Activated CD8-positive, alpha-beta memory T cell treated with anti-CD3 and anti-CD28 coated beads for 4 hours (primary cell): ENCODE measurements around the gene TRMT1.

ENCODE experiments used
- DNase-seq, 2 donors: peaks; one replicate each; pipeline ENCODE4 v3.0.0-alpha.2; 2020; ENCODE audit warnings: low read depth in 2 of 2

TRMT1 gene

GRCh38 chr19:13122980-13123957, 6.7 kb upstream of the TRMT1 start:
- no peak for DNase-seq

DNA sequence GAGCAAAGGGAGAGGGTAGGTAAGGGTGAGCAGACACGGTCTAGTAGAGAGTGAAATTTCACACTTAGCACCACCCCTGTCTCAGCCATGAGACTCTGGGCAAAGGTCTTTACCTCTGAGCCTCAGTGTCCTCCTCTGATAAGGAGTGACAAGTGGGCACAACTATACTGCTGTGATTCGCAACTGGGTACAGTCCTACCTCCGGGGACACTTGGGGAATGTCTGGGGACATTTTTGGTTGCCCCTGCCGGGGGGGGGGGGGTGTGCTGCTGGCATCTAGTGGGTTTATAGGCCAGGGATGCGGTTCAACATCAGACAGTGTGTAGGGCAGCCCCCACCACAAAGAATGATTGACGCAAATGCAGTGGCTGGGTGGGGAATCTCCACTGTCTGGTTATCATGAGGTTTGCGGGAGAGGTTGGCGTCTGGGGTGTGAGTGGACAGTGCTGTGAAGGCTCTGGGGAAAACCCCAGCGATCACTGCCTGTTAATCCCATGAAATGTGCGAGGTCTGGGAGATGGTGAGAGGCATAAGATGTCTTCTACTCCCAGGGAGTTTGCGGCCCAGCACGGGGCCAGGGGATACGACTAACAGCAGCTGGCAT, 5.8 kb upstream of the TRMT1 start:
- no peak for DNase-seq

DNA sequence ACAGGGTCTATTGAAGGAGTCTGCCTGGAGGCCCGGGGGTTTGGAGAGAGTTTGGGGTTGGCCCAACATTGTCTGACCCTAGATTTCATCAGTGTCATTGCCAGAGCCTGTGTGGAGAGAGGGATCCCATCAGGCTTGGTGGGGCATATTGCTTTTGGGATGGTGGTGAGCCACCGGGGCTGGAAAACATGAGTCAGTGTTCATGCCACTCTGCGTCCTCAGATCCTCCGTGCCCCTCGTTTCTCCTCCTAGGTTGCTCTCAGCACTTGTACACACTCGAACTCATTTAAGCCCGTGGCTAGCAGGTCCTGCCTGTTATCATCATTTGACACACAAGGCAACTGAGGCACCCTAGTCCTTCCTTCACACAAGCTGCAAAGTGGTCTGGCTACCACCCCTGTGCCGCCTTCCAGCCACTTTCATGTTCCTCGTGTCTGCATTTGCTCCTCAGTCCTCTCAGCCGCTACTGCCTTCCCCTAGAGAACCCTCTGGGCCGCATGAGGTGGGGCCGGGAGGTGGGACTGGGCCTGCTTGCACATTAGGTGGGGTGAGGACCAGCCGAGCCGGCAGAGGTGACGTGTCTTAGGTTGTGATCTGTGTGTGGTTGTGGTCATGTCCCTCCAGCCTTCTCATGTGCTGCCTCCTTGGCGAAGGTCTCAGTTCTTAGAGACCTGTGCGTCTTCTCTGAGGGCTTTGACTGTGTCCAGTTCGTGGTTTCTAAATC, 5.2 kb upstream of the TRMT1 start:
- DNase-seq: no peak

DNA sequence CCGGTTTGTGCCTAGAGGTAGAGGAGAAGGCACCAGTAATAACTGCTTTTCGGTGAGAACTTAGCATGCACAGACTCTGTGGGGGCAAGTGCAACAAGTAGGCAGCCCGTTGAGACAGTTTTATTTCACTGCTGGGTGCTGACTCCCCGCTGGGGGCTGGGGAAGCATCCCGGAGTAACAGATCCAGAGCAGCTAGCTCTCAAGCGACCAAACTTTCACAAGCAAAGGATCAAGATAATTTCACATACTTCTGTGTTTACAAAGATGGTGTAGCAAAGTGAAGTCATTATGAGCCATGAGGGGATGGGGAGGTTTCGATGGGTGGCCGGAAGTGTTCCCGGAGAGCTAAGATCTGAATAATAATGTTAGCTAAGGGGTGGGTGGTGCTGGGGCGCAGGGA, 4.3 kb upstream of the TRMT1 start:
- DNase-seq: no peak

GRCh38 chr19:13120031-13120430, 3.5 kb upstream of the TRMT1 start:
- no peak for DNase-seq

DNA sequence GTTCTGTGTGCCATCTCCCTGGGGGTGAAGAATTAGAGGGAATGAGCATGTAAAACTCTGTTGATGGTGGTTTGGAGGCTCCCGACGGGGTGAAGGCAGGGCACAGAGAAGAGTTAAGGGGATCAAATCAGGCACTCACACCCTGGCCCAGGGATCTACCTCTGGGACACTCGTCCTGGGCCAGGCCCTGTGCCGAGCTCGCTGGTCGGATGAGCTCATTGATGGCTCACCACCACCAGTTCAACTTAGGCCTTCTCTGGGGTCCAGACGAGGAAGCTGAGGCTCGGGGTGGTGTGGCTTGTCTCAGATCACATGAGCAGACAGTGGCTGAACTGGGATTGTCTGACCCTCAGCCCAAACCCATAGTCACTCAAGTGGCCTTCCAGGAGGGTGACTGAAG, 3.1 kb upstream of the TRMT1 start:
- no peak for DNase-seq

GRCh38 chr19:13118424-13119193, 2.1 kb upstream of the TRMT1 start:
- no peak for DNase-seq

GRCh38 chr19:13117772-13118423, 1.4 kb upstream of the TRMT1 start, which contains the start of gene NACC1:
TSS of gene NACC1 (plus strand) at chr19:13118264. CDS start at chr19:13135208, 16,944 bp downstream.
- peak; percentile 73 to 74 for DNase-seq

GRCh38 chr19:13117176-13117771, 734 bp upstream of the TRMT1 start:
- DNase-seq: no peak

- no peak for DNase-seq
Measured at GRCh38 chr19:13115936-13116281, 631 bp downstream of the TRMT1 start.

- no peak for DNase-seq
Measured at GRCh38 chr19:13112555-13112954, 4.0 kb downstream of the TRMT1 start.

DNA sequence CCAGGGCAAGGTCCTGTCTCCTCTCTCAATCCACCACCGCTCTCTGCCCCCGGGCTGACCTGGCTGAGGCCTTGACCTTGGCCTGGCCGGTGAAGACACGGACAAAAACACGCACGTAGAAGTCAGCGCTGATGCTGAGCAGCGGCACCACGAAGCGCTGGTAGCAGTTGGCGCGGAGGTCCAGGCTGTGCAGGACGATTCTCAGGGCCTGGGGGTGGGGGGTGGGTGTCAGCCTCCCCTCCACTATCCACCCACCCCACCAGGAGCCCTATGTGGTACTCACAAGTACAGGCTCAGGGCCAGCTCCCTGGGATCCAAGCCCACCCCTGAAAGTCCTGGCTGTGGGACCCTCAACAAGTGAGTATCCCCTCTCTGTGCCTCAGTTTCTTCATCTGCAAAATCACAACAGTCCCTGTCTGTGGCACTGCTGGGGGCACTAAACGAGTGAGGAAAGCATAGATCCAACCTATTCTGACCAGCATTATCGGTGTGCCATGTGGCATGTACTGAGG, 6.4 kb downstream of the TRMT1 start:
- DNase-seq: no peak

DNA sequence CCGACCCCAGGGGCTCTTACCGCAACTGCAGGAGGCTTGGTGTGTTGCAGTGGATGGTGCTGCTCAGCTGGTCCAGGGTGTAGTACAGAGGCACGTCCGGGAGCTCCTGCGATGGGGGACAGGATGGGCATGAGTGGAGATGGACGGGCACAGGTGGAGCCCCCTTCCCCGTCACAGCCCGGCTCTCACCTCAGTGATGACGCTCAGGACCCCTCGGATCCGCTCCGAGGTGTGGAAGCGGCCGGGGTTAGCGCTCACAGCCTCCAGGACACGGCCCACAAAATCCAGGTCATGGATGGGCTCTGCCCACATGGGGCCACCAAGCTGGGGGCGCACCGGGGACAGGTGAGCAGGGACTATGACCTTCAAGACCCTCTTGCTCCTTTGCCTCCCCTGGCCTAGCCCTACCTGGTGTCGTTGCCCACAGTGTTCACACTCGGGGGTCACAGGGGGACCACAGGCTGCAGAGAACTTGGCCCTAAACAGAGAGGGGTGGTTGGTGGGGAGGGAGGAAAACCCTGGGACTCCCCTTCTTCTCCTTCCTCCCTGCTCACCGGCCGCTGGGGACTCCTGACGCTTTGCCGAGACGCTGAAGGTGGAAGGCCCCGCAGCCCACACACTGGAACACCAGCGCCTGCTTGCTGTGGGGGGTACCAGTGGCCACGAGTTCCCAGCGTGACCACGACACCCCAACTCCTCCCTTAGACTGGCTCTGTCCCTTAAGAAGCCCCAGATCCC, 7.0 kb downstream of the TRMT1 start:
- DNase-seq: no peak

DNA sequence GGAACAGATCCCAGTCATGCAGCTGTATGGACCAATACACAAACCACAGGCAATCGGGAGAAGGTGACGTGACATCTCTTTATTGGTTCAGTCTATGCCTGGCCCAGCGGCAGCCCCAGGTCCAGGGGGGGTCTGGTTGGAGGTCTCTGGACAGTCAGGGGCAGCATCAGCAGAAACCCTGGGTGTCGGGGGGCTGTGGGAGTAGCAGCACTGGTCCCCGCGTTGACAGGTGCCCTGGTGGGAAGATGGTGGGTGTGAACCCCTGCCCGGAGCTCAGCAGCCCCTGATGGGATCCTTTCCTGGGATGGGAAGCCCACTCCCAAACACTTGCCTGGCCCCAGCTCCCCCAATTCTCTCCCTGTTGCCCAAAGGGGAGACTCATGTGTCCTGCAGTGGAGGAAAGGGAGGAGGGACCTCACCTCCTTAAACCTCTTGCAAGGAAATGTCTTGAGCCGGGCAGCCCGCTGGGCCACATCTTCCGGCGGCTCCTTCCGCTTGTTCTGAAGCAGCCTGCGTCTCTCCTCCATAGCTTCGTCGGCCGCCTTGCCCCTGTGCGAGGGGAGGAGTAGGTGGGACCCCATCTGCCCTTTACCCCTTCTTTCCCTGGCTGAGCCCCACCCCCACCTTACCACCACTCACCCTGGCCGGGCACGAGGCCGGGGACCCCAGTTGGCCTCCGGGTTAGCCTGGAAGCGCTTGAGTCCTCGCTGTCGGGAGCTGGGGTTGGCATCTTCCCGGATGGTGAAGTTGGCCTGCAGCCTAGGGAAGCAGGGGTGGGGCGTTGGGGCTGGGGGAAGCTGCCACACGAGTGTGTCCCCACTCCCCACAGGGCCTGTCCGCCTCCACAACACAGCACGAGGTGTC, 11.5 kb downstream of the TRMT1 start:
- no peak for DNase-seq

DNA sequence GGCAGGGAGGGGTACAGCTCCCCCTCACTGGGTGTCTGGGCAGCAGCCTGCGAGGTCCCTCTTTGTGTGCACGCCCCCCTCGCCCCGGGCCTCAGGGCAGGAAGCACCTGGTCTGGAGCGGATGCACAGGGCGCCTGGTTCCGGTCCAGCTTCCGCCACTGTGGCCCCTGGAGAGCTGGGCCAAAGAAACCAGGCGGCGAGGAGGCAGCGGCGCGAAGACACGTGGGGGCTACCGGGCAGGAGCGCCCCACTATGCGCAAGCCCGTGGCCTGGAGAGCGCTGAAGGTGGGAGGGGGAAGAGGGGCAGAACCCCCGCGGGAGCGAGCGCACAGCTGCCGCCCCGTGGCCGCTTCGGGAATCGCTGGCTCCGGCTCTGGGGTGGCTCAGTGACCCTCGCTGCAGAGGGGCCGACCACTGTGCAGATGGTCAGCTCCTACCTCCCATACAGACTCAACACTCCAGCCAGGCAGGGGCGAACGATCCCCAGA, 12.1 kb downstream of the TRMT1 start:
- no peak for DNase-seq

- no peak for DNase-seq
Measured at GRCh38 chr19:13103581-13104359, 12.8 kb downstream of the TRMT1 start.

- DNase-seq: no peak
Measured at GRCh38 chr19:13102666-13103580, 13.6 kb downstream of the TRMT1 start, which contains the start of gene LYL1. TSS of gene LYL1 (minus strand) at chr19:13102858. CDS start at chr19:13101171, 1,687 bp downstream.
